ENCODE measurements around the gene ACSF2. TPM values are rescaled to one million over a fixed set of nuclear protein-coding genes. Genes with fewer than 3 reads are reported as not detected.
A peak's percentile ranks its signal among the peaks of the same experiment; 100 is the strongest.

The ACSF2 gene
- total and polyA plus RNA-seq, 8 donors = 60.9 to 148 (median 124) TPM

DNA sequence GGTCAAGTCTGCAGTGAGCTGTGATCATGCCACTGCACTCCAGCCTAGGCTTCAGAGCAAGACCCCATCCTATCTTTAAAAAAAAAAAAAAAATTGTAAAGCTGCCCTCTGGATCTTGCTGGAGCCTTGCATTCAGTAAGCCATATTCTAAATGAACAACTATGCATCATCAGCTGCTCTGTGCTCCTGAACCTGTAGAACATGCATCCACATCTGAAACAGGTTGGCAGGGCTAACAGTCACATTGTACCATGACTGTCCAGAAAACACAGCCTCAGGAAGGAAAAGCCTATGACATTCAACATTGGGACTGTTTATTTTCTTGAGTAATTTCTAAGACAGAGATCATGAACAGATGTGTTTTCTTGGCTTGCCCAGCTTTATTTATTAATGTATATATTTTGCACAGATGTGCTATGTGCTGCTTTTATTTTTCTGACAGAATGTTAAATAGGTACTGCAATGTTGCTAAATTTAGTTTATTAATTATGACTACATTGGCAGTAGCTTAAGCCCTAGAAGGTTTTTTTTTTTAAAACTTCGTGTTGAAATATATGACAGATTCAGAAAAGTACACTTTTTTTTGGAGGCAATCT, 19.8 kb downstream of the ACSF2 start:
- no peak for TF ChIP-seq CTCF (IDR thresholded peaks at IDR 0.05)
- no peak overlapping the region for H3K27ac ChIP-seq
- H3K4me3 ChIP-seq = no peak overlapping the region
- intact Hi-C loops (cut with DNase I) = no loop called here
- H3K4me1 ChIP-seq = peaks cover 7 to 16% of the 10 kb centered on the region in 2 donors
- no peaks in the 10 kb centered on the region for H3K27me3 ChIP-seq
- H3K36me3 ChIP-seq = no peaks in the 10 kb centered on the region
- ATAC-seq (no peak), DNase-seq (no peak)
- no peaks in the 10 kb centered on the region for H3K9me3 ChIP-seq

GRCh38 chr17:50447870-50448595, 22.0 kb downstream of the ACSF2 start:
- Histone ChIP-seq H3K27ac (peak overlapping the region; percentile 22 to 55), H3K9me3 (no peaks in the 10 kb centered on the region), H3K27me3 (no peaks in the 10 kb centered on the region), H3K36me3 (no peaks in the 10 kb centered on the region), H3K4me3 (no peak overlapping the region), H3K4me1 (peaks cover 19 to 20% of the 10 kb centered on the region in 2 donors)
- ATAC-seq = peak; percentile 85
- intact Hi-C loops (cut with DNase I) = no loop called here
- DNase-seq = peak in 2 of 4 donors; percentile 67 to 74
- TF ChIP-seq CTCF (IDR thresholded peaks at IDR 0.05) = no peak

DNA sequence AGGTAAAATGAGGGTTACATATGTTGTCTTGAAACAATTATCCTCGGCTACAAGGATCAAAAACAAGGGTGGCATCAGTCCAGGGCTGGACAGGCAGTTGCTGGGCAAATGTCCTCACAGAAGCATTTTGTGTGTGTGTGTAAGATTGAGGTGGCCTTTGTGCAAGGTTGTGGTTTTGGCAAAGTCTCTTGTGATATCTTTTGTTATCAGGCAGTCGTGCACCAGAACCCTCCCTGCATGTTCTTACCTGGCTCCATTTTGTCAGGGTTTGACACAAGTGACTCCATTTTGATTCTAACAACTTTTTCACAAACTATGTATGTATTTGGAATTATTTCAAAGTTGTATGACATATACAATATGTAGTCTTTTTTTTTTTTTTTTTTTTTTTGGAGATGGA, 22.6 kb downstream of the ACSF2 start:
- no peak for TF ChIP-seq CTCF (IDR thresholded peaks at IDR 0.05)
- intact Hi-C loops (cut with DNase I) = no loop called here
- Histone ChIP-seq H3K4me3 (no peak overlapping the region), H3K36me3 (no peaks in the 10 kb centered on the region), H3K9me3 (no peaks in the 10 kb centered on the region), H3K4me1 (peaks cover 16 to 24% of the 10 kb centered on the region in 2 donors), H3K27me3 (no peaks in the 10 kb centered on the region), H3K27ac (peak overlapping the region; percentile 22 to 45)
- ATAC-seq (no peak), DNase-seq (no peak)

DNA sequence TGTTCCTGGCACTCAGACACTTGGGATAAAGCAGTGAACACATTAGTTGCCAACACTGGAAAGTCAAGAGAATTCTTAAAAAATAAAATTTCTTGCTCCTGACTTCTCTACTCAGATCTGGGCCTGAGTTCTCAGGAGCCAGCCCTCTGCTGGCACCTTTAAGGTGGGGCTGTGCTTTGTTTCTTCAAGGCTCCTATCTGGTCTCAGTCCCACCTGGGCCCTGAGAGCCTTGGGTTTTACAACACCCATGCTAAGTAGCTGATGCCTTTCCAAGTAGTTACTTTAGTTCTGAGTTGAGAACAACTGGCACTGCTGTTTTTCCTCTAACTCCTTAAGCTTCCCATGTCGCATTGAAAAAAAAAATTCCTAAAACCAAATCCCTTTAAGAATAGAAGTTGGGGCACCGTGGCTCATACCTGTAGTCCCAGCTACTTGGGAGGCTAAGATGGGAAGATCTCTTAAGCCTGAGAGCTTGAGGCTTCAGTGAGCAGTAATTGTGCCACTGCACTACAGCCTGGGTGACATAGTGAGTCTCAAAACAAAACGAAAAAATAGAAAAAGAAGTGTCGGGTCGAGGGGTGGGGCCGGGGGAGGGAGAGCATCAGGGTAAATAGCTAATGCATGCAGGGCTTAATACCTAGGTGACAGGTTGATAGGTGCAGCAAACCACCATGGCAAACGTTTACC, 26.1 kb downstream of the ACSF2 start:
- no peak overlapping the region for H3K4me3 ChIP-seq
- no peaks in the 10 kb centered on the region for H3K27me3 ChIP-seq
- peaks cover 3 to 24% of the 10 kb centered on the region in 2 donors for H3K4me1 ChIP-seq
- H3K27ac ChIP-seq = peak overlapping the region; percentile 36 to 55
- intact Hi-C loops (cut with DNase I) = no loop called here
- DNase-seq = no peak
- no peak for TF ChIP-seq CTCF (IDR thresholded peaks at IDR 0.05)
- no peaks in the 10 kb centered on the region for H3K36me3 ChIP-seq
- peak; percentile 23 for ATAC-seq
- H3K9me3 ChIP-seq = no peaks in the 10 kb centered on the region
